Measurements from ENCODE around the gene CERS6.

GRCh38 chr2:168466190-168466737 is 10.2 kb downstream of the CERS6 start:
- no peak for TF ChIP-seq CTCF (conservative IDR thresholded peaks at IDR 0.05)
- TF ChIP-seq EZH2 (IDR thresholded peaks at IDR 0.05; ENCODE audit: low read depth): no peak
